GM18517 (cell line): ENCODE results near the gene HTR2B.
"Not testable (repeated sequence)": the region's sequence is repeated elsewhere in the genome, so short reads cannot be mapped to it uniquely, and the experiment has no call there.

Experiments used
- ATAC-seq: cut with Tn5 transposase; IDR thresholded peaks from one replicate; pipeline ENCODE4 v1.9.1; 2021; ENCODE audit warnings: mild to moderate bottlenecking, moderate library complexity; ENCODE audit not compliant: unreplicated experiment

The HTR2B gene

DNA sequence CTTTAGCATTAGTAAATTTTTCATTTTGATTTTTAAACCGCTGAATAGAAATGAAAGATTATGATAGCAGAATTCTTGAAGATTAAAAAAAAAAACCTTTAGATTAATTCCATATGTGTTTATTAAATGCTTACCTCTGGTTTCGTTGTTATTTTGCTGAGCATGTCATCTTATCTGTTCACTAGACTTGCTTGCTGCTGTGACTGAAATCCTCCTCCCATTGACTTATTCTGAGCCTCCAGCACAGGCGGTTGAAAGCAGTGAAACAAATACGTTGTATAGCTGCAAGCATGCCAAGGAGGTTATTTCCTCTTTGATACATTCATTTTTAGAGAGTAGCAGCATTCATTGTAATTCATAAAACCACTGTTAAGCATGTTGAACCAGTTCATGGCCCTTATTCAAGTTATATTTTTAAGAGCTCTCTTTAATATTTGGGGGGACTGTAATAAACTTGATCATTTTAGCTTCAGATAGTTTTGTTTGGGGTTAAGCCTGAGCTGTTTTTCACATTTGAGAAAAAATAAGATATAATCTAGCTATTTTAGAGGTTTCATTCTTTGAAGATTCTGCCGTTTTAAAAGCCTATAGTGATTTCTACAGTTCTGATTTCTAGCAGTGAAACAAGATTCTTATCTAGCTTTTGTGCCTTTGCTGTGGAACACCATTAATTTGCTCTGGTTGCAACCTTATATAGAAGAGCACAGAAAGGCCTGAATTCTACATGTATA, at the start of gene HTR2B:
Gene HTR2B, minus strand, starts transcription at position 205 of the 731 bp plus-strand sequence. CDS start 1,278 bp downstream, outside the sequence.
- ATAC-seq, result no peak

DNA sequence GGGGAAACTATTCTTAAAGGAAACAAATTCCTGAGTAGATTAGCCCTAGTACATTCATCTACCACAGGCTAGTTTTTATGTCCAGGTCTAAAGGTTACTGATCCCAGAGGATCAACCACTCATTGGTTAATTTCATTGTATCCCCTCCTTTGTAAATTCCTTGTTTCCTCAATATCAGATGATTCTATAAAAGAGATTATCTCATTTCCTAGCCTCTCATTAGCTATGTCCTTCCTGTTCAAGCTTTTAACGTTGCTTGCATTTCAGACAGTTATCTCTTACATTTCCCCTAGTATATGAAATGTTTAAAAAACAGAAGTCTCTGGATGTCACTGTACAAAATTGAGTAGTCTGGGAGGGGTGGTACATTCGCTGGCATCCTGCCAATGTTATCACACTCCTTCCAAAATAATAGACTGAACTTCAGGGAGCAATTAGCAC, 49.4 kb upstream of the HTR2B start:
- ATAC-seq, result no peak

DNA sequence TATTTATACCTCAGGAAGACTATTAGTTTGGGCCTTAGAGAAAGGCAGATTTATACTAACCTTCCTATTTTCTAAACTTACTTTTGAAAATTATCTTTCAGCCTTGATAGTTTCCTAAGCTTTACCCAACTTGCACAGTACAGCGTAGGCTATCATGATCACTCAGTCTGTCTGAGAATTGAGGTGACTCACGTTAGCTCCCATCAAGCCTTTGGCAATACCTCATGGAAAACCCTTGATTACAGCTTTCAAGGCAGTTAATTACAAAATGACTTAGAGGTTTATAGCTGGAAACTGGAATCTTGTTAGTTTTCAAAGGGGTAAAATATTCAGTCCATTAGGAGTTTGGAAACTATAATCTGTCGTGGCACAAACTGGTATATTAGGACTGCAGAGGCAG, 47.2 kb upstream of the HTR2B start:
- ATAC-seq, result no peak

DNA sequence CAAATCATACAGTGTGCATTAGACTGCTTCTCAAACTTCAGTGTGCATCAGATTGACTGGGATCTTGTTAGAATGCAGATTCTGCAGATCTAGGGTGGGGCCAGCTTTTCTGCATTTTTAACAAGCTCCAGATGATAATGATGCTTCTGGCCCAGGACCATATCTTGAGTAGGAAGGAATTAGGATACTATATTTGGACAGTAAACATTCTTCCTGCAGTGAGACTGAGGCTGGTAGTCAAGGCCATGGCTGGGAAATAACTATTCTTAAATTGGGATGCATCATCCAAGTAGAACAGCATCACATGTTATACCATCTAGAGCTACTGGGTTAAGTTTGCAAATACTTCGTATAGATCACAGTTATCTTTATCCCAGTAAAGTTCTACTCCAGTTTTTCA, 45.2 kb upstream of the HTR2B start:
- ATAC-seq, result no peak

DNA sequence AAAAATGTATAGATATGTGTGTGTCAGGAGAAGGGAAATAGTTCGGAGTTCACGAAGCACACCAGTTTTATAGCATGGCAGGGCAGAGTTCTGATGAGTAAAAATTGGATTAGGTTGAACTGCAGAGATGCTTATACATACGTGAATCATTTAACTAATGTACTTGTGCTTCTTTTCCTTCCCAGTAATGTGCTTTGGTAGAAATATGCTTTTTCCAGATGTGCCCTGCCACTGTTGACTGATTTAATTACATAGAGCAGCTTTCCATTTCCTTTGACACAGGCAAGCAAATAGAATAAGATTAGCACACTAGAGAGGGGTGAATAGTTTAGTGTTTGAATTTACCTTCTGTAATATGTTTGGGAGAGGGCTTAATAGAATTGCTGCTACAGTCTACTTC, 44.6 kb upstream of the HTR2B start:
- no peak for ATAC-seq

GRCh38 chr2:231168460-231169139, 43.8 kb upstream of the HTR2B start:
- ATAC-seq, result no peak

GRCh38 chr2:231167745-231168459, 43.1 kb upstream of the HTR2B start:
- ATAC-seq, result no peak

DNA sequence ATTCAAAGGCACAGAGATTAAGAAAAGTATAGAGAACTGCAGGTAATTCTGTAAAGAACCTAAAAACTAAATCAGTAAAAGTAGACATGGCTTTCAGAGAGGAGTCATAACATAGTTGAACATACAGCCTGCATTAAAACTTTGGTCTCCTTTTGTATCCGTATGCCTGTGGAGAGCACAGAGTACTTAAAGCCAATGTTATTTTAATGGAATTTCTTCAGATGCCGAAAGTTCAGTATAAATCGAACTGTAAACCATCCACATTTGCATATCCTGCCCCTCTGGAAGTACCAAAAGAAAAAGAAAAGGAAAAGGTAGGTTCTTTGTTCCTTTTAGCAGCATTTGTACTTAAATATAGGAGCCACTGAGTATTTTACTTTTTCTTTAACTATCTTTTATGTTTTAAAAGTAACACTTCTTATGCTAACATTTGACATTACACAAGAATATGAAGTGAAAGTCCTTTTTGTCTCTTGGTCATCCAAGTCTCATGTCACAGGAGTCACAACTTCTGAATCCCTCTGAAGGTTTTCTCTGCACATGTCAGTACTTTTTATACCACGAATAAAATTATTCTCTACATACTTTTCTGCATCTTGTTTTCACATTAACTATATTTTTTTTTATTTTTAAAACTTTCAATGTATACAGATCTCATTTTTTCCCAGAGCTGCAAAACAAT, 38.7 kb upstream of the HTR2B start:
- no peak for ATAC-seq

GRCh38 chr2:231163011-231163410, 38.2 kb upstream of the HTR2B start:
- ATAC-seq, result no peak

- ATAC-seq, result no peak
Observed at GRCh38 chr2:231161877-231162329, 37.1 kb upstream of the HTR2B start.

- ATAC-seq, result no peak
Observed at GRCh38 chr2:231161252-231161839, 36.5 kb upstream of the HTR2B start.

DNA sequence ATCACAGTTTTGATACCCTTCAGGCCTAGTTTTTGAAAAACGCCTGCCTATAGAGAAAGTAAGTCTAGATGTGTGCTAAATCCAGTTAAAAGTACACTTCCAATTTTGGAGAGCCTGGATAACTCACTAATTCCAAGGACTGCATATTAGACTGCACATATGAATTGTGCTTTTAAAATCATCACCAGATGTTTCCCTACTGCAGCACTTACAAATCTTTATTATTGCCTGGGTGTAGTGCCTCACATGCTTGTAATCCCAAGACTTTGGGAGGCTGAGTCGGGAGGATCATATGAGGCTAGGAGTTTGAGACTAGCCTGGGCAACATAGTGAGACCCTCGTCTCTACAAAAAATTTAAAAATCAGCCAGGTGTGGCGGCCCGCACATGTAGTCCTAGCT, 35.9 kb upstream of the HTR2B start:
- ATAC-seq, result no peak

GRCh38 chr2:231159306-231159705, 34.5 kb upstream of the HTR2B start:
- ATAC-seq, result no peak

- no peak for ATAC-seq
Observed at GRCh38 chr2:231152800-231153557, 28.1 kb upstream of the HTR2B start.

- ATAC-seq, result no peak
Observed at GRCh38 chr2:231146665-231147064, 21.8 kb upstream of the HTR2B start.

GRCh38 chr2:231144896-231145295, 20.1 kb upstream of the HTR2B start:
- no peak for ATAC-seq

DNA sequence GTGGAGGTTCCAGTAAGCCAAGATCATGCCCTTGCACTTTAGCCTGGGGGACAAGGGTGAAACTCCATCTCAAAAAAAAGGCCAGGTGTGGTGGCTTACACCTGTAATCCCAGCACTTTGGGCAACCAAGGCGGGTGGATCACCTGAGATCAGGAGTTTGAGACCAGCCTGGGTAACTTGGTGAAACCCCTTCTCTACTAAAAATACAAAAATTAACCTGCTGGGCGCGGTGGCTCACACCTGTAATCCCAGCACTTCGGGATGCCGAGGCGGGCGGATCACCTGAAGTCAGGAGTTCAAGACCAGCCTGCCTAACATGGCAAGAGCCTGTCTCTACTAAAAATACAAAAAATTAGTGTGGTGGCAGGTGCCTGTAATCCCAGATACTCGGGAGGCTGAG, 16.0 kb upstream of the HTR2B start:
- ATAC-seq, result not testable (repeated sequence)

GRCh38 chr2:231139796-231140195, 15.0 kb upstream of the HTR2B start:
- ATAC-seq, result no peak

DNA sequence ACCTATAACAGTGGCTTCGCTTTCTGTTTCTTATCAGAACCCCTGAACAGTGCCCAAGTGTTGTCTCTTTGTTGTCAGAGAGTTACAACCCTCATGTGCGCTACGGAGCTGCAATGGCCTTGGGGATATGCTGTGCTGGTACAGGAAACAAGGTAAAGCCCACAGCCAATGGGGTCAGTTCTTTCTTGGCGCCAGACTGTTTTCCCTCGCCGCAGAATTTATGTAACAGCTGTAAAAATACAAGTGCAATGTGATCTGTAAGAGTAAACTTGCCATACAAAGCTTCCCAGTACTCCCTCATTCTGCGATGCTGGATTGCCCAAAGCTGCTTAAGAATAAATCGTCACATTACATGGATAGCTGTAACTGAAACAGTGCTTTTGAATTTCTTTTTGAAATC, 13.9 kb upstream of the HTR2B start:
- no peak for ATAC-seq
